Body of pancreas (tissue), 4 donors: ENCODE data around the gene UGDH. TPM values are rescaled to one million over a fixed set of nuclear protein-coding genes. Genes with fewer than 3 reads are reported as not detected.

Experiments
- ATAC-seq: fragments of 150-250 bp; one replicate; pipeline ENCODE4 v1.9.1; 2016
- DNase-seq, 4 donors: peaks; one replicate each; pipeline ENCODE4 v3.0.0-alpha.2; 2019
- H3K27ac ChIP-seq, 4 donors: fragments of 200-600 bp; sonication (generic); 1 replicate in 3 of 4; 2 replicates in 1 of 4; pipeline versions ENCODE4 v1.5.1 to v1.6.1; 2016 to 2019; ENCODE audit warnings: mild to moderate bottlenecking in 1 of 4, mixed read lengths in 1 of 4, moderate library complexity in 1 of 4
- H3K27me3 ChIP-seq, 2 donors: fragments of 200-600 bp; sonication (generic); one replicate each; pipeline ENCODE4 v1.6.0; 2016; ENCODE audit warnings: mild to moderate bottlenecking in 1 of 2
- H3K36me3 ChIP-seq, 2 donors: fragments of 200-600 bp; sonication (generic); replicated peaks in 1 of 2; 2 replicates each; pipeline ENCODE4 v1.5.1; 2016; ENCODE audit warnings: low read depth in 2 of 2; ENCODE audit not compliant: insufficient read depth in 1 of 2
- H3K4me1 ChIP-seq: fragments of 200-600 bp; sonication (generic); one replicate; pipeline ENCODE4 v1.6.0; 2016
- H3K4me3 ChIP-seq, 2 donors: fragments of 200-600 bp; sonication (generic); 1 replicate in 1 of 2; 2 replicates in 1 of 2; pipeline ENCODE4 v1.5.1; 2016 to 2019
- H3K9me3 ChIP-seq, 3 donors: fragments of 200-600 bp; sonication (generic); 1 replicate in 2 of 3; 2 replicates in 1 of 3; pipeline ENCODE4 v1.5.1; 2016
- POLR2A ChIP-seq, 3 donors: fragments of 450-650 bp; IDR thresholded peaks; one replicate each; pipeline ENCODE4 v1.6.1; 2016; ENCODE audit warnings: antibody characterized with exemption in 3 of 3, mild to moderate bottlenecking in 2 of 3
- WGBS, 2 donors: methylation state at CpG; one replicate each; pipeline ENCODE4 v1.1.5; 2017; 5-methylcytosine and 5-hydroxymethylcytosine counted together
- intact Hi-C: fragments of 100-400 bp; cut with DNase I; formaldehyde crosslinking; loops from one replicate; pipeline ENCODE4 v1.15.1; 2023
- total RNA-seq, 2 donors: library from RNA; depleted of rRNA; stranded (reverse); fragments of >200 nt; gene quantifications; one replicate each; pipeline ENCODE4 v1.1.0, GENCODE V29; 2016
- TF ChIP-seq, protein P1 (sequence below), 7 experiments: fragments of 450-650 bp in 4 of 7; fragments of 200-600 bp in 3 of 7; sonication (generic) in 3 of 7; IDR thresholded peaks; one replicate each; pipeline ENCODE4 v1.5.1; 2016 to 2019; ENCODE audit warnings: antibody characterized with exemption in 7 of 7

The UGDH gene
- total RNA-seq, 2 donors from 2014 or later = 71.1 to 107 TPM

GRCh38 chr4:39525822-39526690, 1.2 kb downstream of the UGDH start:
- Histone ChIP-seq H3K36me3 (no peaks in the 10 kb centered on the region), H3K27ac (peak overlapping the region; percentile 51 to 98 (median 89)), H3K4me1 (peaks cover 19% of the 10 kb centered on the region), H3K4me3 (peak overlapping the region; percentile 51 to 86), H3K27me3 (no peaks in the 10 kb centered on the region), H3K9me3 (no peaks in the 10 kb centered on the region)
- intact Hi-C loops = no loop called here
- ATAC-seq (no peak), DNase-seq (no peak)
- no peak for TF ChIP-seq POLR2A (IDR thresholded peaks at IDR 0.05)
- TF ChIP-seq, protein P1, sequence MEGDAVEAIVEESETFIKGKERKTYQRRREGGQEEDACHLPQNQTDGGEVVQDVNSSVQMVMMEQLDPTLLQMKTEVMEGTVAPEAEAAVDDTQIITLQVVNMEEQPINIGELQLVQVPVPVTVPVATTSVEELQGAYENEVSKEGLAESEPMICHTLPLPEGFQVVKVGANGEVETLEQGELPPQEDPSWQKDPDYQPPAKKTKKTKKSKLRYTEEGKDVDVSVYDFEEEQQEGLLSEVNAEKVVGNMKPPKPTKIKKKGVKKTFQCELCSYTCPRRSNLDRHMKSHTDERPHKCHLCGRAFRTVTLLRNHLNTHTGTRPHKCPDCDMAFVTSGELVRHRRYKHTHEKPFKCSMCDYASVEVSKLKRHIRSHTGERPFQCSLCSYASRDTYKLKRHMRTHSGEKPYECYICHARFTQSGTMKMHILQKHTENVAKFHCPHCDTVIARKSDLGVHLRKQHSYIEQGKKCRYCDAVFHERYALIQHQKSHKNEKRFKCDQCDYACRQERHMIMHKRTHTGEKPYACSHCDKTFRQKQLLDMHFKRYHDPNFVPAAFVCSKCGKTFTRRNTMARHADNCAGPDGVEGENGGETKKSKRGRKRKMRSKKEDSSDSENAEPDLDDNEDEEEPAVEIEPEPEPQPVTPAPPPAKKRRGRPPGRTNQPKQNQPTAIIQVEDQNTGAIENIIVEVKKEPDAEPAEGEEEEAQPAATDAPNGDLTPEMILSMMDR (IDR thresholded peaks at IDR 0.05) = no peak
- 6 to 12% methylated on average over 9 of the region's 9 CpGs for WGBS, 2 donors

DNA sequence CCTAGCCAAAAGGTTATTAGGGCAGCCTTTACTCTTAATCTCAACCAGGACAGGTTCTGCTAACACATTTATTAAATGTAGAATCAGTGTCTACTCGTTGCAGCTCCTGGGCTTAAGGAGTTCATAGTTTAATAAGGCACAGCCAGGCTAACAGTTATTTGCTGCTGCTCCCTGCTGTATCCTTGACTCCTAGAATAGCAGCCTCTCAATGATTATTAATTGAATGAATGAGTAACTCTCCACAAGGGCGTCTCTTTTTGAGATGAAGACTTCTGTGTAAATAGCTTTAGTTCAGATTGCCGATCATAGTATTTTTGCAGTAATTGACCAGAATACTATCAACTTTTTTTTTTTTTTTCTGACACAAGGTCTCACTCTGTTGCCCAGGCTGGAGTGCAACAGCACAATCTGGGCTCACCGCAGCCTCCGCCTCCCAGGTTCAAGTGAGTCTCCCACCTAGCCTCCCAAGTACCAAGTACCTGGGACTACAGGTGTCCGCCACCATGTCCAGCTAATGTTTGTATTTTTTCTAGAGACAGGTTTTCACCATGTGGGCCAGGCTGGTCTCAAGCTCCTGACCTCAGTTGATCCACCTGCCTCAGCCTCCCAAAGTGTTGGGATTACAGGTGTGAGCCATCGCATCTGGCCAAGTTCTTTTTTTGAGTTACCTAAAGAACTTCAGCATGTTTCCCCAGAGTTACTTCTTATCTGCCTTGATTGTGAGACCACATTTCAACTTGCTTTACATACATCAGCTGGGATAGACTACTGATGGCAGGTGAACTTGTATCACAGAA, 2.9 kb downstream of the UGDH start:
- 60 to 66% methylated on average over 7 of the region's 7 CpGs for WGBS, 2 donors
- Histone ChIP-seq H3K9me3 (no peaks in the 10 kb centered on the region), H3K27me3 (no peaks in the 10 kb centered on the region), H3K36me3 (no peaks in the 10 kb centered on the region), H3K4me1 (peaks cover 22% of the 10 kb centered on the region), H3K27ac (no peak overlapping the region), H3K4me3 (no peak overlapping the region)
- ATAC-seq = no peak
- intact Hi-C loops = no loop called here
- TF ChIP-seq, protein P1 (IDR thresholded peaks at IDR 0.05) = no peak
- TF ChIP-seq POLR2A (IDR thresholded peaks at IDR 0.05) = peak in 1 of 3 donors; percentile 14
- no peak for DNase-seq

DNA sequence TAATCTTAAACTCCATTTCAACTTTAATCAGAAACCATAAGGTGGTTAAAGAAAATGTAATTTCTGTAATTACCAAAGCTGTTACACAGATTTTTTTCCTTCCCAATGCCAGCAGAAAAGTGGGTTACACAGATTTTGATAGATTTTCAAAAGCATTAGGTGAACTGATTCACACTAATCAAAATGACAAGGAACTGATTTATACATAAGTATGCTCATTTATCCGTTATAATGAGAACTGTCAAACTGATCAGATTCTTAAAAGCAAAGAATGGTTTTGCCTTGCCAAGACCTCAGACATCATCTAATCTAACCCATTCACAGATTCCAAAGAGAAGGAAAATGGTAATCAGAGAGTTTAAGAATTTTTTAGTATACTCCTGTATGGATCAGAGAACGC, 5.2 kb downstream of the UGDH start:
- 21 to 55% methylated on average over 2 of the region's 2 CpGs for WGBS, 2 donors
- intact Hi-C loops = no loop called here
- no peak for DNase-seq

GRCh38 chr4:39521253-39521919, 5.9 kb downstream of the UGDH start:
- ATAC-seq (peak; percentile 30), DNase-seq (no peak)
- H3K27ac ChIP-seq = peak overlapping the region in 2 of 4 donors; percentile 17 to 40
- intact Hi-C loops = no loop called here
- peaks cover 19% of the 10 kb centered on the region for H3K4me1 ChIP-seq
- H3K36me3 ChIP-seq = peaks cover 0 to 4% of the 10 kb centered on the region in 2 donors
- H3K4me3 ChIP-seq = no peak overlapping the region
- no peaks in the 10 kb centered on the region for H3K27me3 ChIP-seq
- WGBS, 2 donors = 54 to 55% methylated on average over 5 of the region's 5 CpGs
- no peaks in the 10 kb centered on the region for H3K9me3 ChIP-seq
- TF ChIP-seq, protein P1 (IDR thresholded peaks at IDR 0.05) = no peak

More for the DNA sequence above, 5.2 kb downstream of the UGDH start:
- Histone ChIP-seq H3K9me3 (no peaks in the 10 kb centered on the region), H3K27ac (peak overlapping the region in 3 of 4 donors; percentile 1 to 40 (median 17)), H3K4me3 (no peak overlapping the region), H3K36me3 (peaks cover 0 to 4% of the 10 kb centered on the region in 2 donors), H3K27me3 (no peaks in the 10 kb centered on the region), H3K4me1 (peaks cover 18% of the 10 kb centered on the region)
- TF ChIP-seq, protein P1 (IDR thresholded peaks at IDR 0.05) = no peak
- no peak for TF ChIP-seq POLR2A (IDR thresholded peaks at IDR 0.05)
- ATAC-seq = no peak
